ENCODE results near the gene HECTD1. TPM values are rescaled to one million over a fixed set of nuclear protein-coding genes. Genes with fewer than 3 reads are reported as not detected.

HECTD1 gene
- total RNA-seq: 498 and 645 TPM in 2 replicates

GRCh38 chr14:31207755-31208545 lies at the start of gene HECTD1:
HECTD1 (minus strand) TSS chr14:31207793; CDS start chr14:31205936, 1,857 bp downstream.

Other genes starting within 250 kb of the HECTD1 start
- 2.6 and 4.6 TPM in 2 replicates for gene AP4S1, start 182.1 kb downstream of the HECTD1 start, total RNA-seq
- gene STRN3, start 181.4 kb downstream of the HECTD1 start, total RNA-seq: 76.8 and 82.0 TPM in 2 replicates
- gene HEATR5A, start 212.8 kb upstream of the HECTD1 start, total RNA-seq: 33.9 and 39.0 TPM in 2 replicates
- gene DTD2, start 249.7 kb upstream of the HECTD1 start, total RNA-seq: 24.9 and 27.9 TPM in 2 replicates